HEK293T (cell line): Measurements from ENCODE around the gene SLC8A1.

ENCODE experiments used
- ARNT ChIP-seq: fragments of 450-650 bp; IDR thresholded peaks from 2 replicates; pipeline ENCODE4 v1.6.1; 2017; ENCODE audit warnings: mild to moderate bottlenecking
- BHLHE40 ChIP-seq: fragments of 450-650 bp; IDR thresholded peaks from 2 replicates; pipeline ENCODE4 v1.6.1; 2016; ENCODE audit warnings: mild to moderate bottlenecking, moderate library complexity, borderline replicate concordance
- ELF4 ChIP-seq: fragments of 450-650 bp; IDR thresholded peaks from 2 replicates; pipeline ENCODE4 v1.6.1; 2017; ENCODE audit warnings: antibody characterized with exemption
- FOXA1 ChIP-seq: fragments of 450-650 bp; IDR thresholded peaks from 2 replicates; pipeline ENCODE4 v1.6.1; 2016; ENCODE audit warnings: mild to moderate bottlenecking
- FOXM1 ChIP-seq: fragments of 450-650 bp; IDR thresholded peaks from 2 replicates; pipeline ENCODE4 v1.6.1; 2017; ENCODE audit warnings: mild to moderate bottlenecking, borderline replicate concordance
- HDGF ChIP-seq: fragments of 450-650 bp; IDR thresholded peaks from 2 replicates; pipeline ENCODE4 v1.6.1; 2017; ENCODE audit warnings: antibody characterized with exemption, borderline replicate concordance
- L3MBTL2 ChIP-seq: fragments of 450-650 bp; conservative IDR thresholded peaks from 2 replicates; pipeline ENCODE4 v1.6.1; 2016; ENCODE audit warnings: mild to moderate bottlenecking
- LEF1 ChIP-seq: fragments of 450-650 bp; IDR thresholded peaks from 2 replicates; pipeline ENCODE4 v1.6.1; 2017; ENCODE audit warnings: mild to moderate bottlenecking, borderline replicate concordance
- NFRKB ChIP-seq: fragments of 450-650 bp; IDR thresholded peaks from 2 replicates; pipeline ENCODE4 v1.6.1; 2016; ENCODE audit warnings: mild to moderate bottlenecking, moderate library complexity
- SP1 ChIP-seq: fragments of 450-650 bp; IDR thresholded peaks from 2 replicates; pipeline ENCODE4 v1.6.1; 2017
- SUZ12 ChIP-seq: fragments of 450-650 bp; IDR thresholded peaks from 2 replicates; pipeline ENCODE4 v1.6.1; 2016; ENCODE audit warnings: mild to moderate bottlenecking
- TARDBP ChIP-seq: fragments of 450-650 bp; IDR thresholded peaks from 2 replicates; pipeline ENCODE4 v1.6.1; 2016
- ZNF384 ChIP-seq: fragments of 450-650 bp; IDR thresholded peaks from 2 replicates; pipeline ENCODE4 v1.6.1; 2016

DNA sequence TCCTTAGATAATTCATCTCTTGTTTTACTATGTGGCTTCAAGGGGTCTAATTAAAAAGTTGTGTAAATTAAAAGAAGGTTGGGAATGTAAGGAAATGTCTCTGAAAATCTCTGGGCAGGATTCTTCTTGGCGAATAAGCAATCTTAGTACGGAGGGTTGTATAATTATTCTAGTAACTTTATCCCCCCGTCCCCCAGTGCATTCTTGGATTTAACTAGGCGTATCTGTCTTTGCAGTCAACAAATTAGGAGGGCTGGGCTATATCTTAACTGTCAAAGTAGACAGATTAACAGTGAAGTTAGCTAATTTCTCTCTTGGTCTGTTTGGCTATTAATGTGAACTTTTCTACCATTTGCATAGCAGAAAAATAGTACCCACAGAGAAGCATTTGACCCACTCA, 343.0 kb downstream of the SLC8A1 start:
- TF ChIP-seq SP1 (no peak), FOXA1 (no peak), ZNF384 (no peak), BHLHE40 (no peak), L3MBTL2 (no peak), TARDBP (no peak), FOXM1 (no peak), HDGF (no peak), LEF1 (no peak), SUZ12 (no peak), NFRKB (no peak), ARNT (no peak), ELF4 (no peak)
